Urothelium cell line (cell line): ENCODE results near the gene MYO15B.

Source experiments
- DNase-seq: peaks from one replicate; pipeline ENCODE4 v3.0.0; 2011; ENCODE audit warnings: low spot score, mixed read lengths
- FAIRE-seq: peaks from 2 replicates; lab custom pipeline; 2011; peaks lifted over from hg19 to GRCh38; lab: Jason Lieb, UNC

Gene MYO15B

GRCh38 chr17:75654176-75654575, 66.6 kb downstream of the MYO15B start:
- FAIRE-seq (no peak), DNase-seq (no peak)

DNA sequence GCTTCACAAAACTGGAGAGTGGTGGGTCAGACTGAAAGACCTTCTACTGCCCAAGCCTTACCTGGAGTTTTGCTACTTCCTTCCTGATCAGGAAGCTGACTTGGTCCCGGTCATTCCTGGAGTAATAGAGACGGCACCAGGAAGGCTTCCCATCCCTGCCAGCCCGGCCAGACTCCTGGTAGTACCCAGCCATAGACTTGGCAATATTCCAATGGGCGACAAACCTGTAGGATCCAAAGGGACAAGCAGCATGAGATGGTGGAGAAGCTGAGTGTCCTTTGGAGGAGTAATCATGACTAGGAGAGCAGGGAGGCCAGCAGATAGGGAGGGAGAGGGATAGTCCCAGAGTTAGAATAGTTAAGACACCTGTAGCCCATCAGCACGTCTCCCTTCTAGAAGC, 70.6 kb downstream of the MYO15B start:
- DNase-seq (no peak), FAIRE-seq (no peak)

DNA sequence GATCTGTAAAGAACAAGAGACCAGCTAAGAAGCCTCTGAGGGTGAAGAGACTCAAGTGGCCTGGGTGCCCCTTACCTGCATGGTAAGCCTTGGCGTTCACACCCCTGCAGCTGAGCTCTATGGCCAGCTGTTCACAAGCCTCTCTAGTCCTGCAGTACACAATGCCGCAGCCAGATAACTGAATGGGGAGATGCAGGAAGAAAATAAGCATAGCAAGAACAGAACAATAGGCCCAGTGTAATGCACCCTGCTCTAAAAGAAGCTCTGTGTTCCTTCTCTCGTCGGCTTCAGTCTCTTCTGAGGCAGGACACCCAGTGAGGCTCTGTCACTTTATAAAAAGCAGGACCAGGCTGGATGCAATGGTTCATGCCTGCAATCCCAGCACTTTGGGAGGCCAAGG, 73.9 kb downstream of the MYO15B start:
- no peak for DNase-seq
- FAIRE-seq: no peak

GRCh38 chr17:75662511-75662910, 74.9 kb downstream of the MYO15B start:
- DNase-seq: no peak
- no peak for FAIRE-seq

GRCh38 chr17:75664099-75664549, 76.5 kb downstream of the MYO15B start:
- FAIRE-seq: no peak

DNA sequence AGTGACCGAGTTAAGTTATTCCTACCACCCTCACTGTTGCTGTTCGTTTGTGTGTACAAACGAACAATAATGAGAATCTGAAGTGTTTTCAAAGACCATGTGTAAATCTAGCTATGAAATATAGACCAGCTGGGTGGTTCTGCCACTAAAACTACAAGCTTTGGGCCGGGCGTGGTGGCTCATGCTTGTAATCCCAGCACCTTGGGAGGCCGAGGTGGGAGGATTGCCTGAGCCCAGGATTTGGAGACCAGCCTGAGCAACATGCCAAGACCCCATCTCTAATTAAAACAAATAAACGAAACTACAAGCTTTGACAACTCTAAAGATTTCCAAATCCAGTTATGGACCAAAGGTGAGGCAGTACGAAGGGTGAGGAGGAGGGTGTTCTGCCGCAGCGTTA, 78.4 kb downstream of the MYO15B start:
- DNase-seq (no peak), FAIRE-seq (no peak)

More at GRCh38 chr17:75664099-75664549, 76.5 kb downstream of the MYO15B start:
- DNase-seq: no peak

GRCh38 chr17:75666959-75667790, 79.6 kb downstream of the MYO15B start, which contains the start of the genes RECQL5 and SAP30BP:
TSS of gene RECQL5 (minus strand) at chr17:75667154. CDS start at chr17:75666557, 597 bp downstream.
TSS of gene SAP30BP (plus strand) at chr17:75667338. CDS start at chr17:75667373, 35 bp downstream.
- FAIRE-seq (peak; percentile 44), DNase-seq (peak; percentile 100)

DNA sequence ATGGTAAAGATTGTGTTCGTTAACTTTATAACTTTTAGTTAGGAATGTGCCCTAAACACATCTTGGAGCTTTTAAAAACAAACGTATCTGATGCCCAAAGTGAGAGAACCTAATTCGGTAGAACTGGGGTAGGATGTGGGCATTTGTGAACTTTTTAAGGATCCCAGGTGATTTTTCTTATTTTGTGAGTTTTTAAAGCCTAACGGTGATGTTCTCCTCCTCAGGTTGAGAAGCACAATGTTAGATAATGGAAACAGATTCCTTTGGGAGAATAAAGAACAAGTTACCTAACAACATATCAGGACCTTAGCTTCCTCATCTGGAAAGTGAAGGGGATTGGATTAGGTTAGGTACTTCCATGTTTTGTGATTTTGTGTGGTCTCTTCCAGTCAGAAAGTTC, 80.2 kb downstream of the MYO15B start:
- FAIRE-seq: no peak
- no peak for DNase-seq

- FAIRE-seq (no peak), DNase-seq (no peak)
These were observed 80.9 kb downstream of the MYO15B start for GRCh38 chr17:75668489-75668888.

- FAIRE-seq: no peak
- no peak for DNase-seq
These were observed 83.3 kb downstream of the MYO15B start for GRCh38 chr17:75670868-75671267.

- no peak for FAIRE-seq
- DNase-seq: no peak
These were observed 84.4 kb downstream of the MYO15B start for GRCh38 chr17:75672011-75672410.

DNA sequence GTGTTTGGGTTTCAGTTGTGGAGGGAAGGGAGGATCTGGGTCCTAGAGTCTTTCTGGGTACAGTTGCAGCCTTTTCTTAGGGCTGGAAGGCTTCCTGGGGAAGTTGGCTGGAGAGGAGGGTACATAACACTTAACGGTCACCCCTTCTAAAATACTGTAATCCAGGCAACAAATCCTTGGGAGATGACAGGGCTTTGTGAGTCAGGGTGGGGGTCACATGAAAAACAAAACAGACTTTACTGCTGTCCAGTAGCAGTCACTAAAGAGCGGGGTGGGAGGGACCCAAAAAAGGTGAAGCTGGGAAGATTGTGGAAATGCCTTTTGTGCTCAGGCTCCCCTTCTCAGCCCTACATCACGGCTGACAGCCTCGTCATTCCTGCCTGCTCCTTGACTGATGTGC, 85.9 kb downstream of the MYO15B start:
- DNase-seq (no peak), FAIRE-seq (no peak)
